HG03520 (cell line): ENCODE results near the gene C1QTNF1.
"Not testable (repeated sequence)": the region's sequence is repeated elsewhere in the genome, so short reads cannot be mapped to it uniquely, and the experiment has no call there.

ENCODE experiments used
- ATAC-seq: cut with Tn5 transposase; IDR thresholded peaks from one replicate; pipeline ENCODE4 v1.9.1; 2021; ENCODE audit warnings: mild to moderate bottlenecking, moderate library complexity; ENCODE audit not compliant: unreplicated experiment

The C1QTNF1 gene

GRCh38 chr17:79022507-79022991 lies 1.4 kb upstream of the C1QTNF1 start:
- ATAC-seq, result no peak

DNA sequence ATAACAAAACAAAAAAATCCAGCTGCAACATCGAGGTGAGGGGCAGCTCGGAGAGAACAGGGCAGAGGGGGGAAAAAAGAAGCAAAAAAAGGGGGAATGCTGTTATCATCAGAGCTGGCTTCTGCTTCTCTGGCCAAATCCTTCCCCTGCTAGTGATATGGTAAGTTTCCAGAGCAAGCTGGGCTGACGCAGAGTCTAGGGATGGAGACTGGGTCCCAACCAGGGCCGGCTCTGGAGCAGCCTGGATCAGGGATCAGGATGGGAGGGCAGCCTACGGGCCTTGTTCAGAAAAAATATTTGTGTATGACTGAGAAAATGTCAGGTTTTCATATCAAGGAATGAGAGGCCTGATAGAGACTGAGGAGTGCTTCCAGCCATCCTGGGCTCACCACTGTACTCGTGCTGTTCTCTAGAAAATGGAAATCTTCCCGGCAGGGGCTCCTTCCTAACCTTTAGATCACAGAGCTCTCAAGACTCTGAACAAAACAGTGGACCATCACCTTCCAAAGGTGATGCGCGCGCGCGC lies 726 bp upstream of the C1QTNF1 start:
- ATAC-seq, result no peak

DNA sequence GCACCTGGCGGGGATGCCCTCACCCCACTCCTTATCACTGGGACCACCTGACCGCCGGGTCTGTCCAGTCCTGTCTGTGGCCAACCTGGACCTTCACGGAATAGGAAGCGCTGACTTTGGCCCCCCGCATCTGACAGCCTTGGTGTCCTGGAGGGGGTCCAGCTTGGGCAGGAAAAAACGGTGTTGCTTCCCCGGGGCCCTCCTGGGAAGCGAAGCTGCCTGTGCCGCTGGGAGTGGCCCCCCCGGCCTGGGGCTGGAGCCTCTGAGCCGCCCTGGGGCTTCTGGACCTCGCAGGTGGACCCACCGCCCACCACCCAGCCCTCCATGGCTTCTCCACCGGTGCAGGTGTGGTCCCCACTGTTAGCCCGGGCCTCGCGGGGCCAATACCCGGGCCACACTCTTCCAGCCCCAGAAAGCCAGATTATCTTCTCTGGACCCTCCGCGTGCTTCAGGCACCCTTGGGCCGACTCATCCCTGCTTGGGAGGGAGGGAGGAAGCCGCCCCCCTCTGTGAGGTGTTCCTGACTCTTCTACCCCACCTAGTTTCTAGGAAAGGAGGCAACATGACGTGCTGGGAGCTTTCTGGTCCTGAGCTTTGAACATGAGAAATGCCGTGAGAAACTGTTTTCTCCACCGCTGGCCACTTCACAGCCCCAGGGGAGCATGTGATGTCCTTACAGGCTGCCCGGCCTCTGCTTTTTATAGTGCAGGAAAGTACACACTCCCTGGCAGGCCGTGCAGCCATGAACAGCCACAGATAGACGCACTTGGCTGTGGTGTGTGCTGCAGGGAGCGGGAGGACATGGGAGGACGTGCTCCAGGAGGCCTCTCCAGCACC lies 1.1 kb downstream of the C1QTNF1 start:
- no peak for ATAC-seq

GRCh38 chr17:79026376-79027273 lies 2.7 kb downstream of the C1QTNF1 start:
- no peak for ATAC-seq

GRCh38 chr17:79027274-79027924 lies 3.4 kb downstream of the C1QTNF1 start:
- no peak for ATAC-seq

- no peak for ATAC-seq
Observed at GRCh38 chr17:79027925-79028491, 4.0 kb downstream of the C1QTNF1 start.

- ATAC-seq, result no peak
Observed at GRCh38 chr17:79028496-79029326, 4.7 kb downstream of the C1QTNF1 start.

- no peak for ATAC-seq
Observed at GRCh38 chr17:79029327-79030009, 5.5 kb downstream of the C1QTNF1 start.

- ATAC-seq, result not testable (repeated sequence)
Observed at GRCh38 chr17:79030636-79031035, 6.7 kb downstream of the C1QTNF1 start.

DNA sequence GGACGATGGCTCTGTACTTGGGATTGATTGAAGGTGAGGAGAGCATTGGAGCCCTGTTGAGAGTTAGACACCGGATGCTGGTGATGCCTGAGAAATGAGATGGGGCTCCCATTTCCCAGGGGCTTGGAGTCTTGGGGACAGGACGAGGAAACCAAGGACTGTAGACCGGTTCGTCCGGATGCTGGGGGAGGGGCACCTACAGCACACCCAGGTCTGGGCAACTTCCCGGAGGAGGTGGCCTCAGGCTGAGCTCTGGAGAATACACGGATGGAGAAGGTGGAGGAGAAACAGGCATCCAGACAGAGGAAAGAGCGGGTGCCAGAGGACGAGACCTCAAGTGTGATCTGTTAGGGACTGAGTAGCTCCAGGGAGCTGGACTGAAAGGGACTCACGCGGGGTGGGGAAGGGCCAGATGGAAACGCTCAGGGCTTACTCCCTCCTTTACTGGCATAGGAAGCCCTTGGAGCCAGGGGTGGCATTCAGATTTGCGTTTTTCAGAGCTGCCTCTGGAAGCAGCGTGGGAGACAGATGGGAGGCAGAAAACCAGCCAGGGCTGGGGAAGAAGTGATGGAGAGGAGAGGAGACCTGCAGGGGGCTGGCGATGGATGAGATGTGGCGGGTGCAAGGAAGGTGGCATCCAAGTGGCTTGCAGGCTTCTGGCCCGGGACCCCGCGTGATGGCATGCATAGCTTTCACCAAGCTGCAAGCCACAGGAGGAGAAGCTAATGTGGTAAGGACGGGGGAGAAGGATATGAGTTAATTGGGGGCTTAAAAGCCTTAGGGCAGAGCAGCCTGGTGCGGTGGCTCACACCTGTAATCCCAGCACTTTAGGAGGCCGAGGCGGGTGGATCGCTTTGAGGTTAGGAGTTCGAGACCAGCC lies 8.3 kb downstream of the C1QTNF1 start:
- ATAC-seq, result no peak

GRCh38 chr17:79033046-79033616 lies 9.2 kb downstream of the C1QTNF1 start:
- ATAC-seq, result no peak

DNA sequence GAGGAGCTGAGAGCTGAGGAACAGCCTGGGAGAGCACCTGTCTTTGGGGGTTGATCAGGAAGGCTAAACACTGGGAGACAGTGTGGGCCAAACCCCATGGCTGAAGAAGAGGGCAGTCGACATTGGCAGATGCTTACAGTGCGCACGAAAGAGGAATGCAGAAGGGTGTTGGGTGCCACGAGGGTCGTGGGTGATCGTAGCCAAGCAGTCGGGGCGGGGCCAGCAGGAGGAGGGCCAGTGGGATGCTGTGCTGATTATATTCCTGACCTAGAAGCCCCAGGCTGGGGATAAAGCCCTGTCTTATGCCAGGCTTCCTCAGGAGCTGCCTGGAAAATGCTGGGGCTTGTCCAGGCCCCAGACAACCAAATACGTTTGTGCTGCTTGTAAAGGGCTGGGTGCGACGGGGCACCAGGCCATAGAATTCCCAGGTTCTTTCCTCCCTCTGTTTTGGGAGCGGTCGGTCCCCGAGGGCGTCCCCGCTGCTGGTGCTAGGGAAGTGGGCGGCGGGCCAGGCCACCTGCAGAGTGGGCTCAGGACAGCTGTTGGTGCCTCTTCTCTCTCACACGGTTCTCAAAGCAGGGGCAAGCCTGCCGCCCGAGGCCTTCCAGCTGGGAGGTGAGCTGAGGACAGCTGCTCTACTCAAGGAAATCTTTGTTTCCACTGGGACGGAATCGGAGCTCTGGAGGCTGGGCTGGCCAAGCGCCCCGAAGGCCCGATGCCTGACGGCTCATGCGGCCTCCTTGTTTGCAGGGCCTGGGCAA lies 10.0 kb downstream of the C1QTNF1 start:
- ATAC-seq, result no peak

GRCh38 chr17:79034931-79035485 lies 11.0 kb downstream of the C1QTNF1 start:
- ATAC-seq, result no peak

GRCh38 chr17:79035686-79036085 lies 11.7 kb downstream of the C1QTNF1 start:
- no peak for ATAC-seq

DNA sequence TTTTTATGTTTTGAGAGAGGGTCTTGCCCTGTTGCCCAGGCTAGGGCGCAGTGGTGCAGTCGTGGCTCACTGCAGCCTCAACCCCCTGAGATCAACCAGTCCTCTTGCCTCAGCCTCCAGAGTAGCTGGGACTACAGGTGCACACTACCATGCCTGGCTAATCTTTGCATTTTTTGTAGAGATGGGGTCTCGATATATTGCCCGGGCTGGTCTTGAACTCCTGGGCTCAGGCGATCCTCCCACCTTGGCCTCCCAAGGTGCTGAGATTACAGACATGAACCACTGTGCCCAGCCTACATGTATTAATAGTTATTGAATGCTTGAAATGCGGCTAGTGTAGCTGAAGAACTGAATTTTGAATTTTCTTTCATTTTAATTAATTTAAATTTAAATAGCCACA lies 12.2 kb downstream of the C1QTNF1 start:
- ATAC-seq, result no peak

DNA sequence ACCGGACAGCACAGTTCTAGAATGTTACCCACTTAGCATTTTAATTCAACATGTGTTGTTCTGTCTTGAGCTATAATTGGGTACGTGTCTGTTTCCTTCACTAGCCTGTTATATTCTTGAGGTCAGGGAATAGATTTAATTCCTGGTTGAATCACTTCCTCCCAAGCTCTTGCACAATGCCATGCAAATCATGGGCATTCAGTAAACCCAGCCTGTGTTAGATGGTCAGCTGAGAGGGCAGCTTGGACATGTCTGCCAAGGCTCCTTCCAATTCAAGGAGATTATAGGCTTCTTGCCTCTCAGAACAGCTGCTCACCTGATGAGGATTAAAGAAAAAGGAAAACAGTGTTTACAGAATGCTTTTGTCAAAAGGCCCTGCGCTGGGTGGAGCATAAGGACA lies 12.6 kb downstream of the C1QTNF1 start:
- no peak for ATAC-seq
